ENCODE results near the gene ONECUT3. TPM values are rescaled to one million over a fixed set of nuclear protein-coding genes. Genes with fewer than 3 reads are reported as not detected.

The ONECUT3 gene
- total RNA-seq, 1 experiment from 2014 or later = not detected

GRCh38 chr19:1751367-1752008, 1.8 kb upstream of the ONECUT3 start:
- no peak overlapping the region for H3K4me2 ChIP-seq (ENCODE audit: low read depth, low read length, poor library complexity, severe bottlenecking)
- DNase-seq = no peak
- no peaks in the 10 kb centered on the region for H4K20me1 ChIP-seq (ENCODE audit: insufficient read depth, low read depth, low read length)
- no peak overlapping the region for H2AFZ ChIP-seq (ENCODE audit: low read length)
- H3K36me3 ChIP-seq (ENCODE audit: insufficient read depth, low read length) = no peaks in the 10 kb centered on the region
- no peak overlapping the region for H3K27ac ChIP-seq (ENCODE audit: low read length)
- H3K9ac ChIP-seq (ENCODE audit: low read length) = no peak overlapping the region
- H3K9me2 ChIP-seq (replicated peaks; ENCODE audit: insufficient read depth, low read length) = no peaks in the 10 kb centered on the region
- no peaks in the 10 kb centered on the region for H3K27me3 ChIP-seq (ENCODE audit: low read length)
- no peaks in the 10 kb centered on the region for H3K9me3 ChIP-seq (ENCODE audit: low read length)
- H3K4me1 ChIP-seq (ENCODE audit: low read length) = peaks cover 8% of the 10 kb centered on the region
- H3K79me2 ChIP-seq (ENCODE audit: low read length) = no peaks in the 10 kb centered on the region
- no peak overlapping the region for H3K4me3 ChIP-seq (ENCODE audit: low read length)

DNA sequence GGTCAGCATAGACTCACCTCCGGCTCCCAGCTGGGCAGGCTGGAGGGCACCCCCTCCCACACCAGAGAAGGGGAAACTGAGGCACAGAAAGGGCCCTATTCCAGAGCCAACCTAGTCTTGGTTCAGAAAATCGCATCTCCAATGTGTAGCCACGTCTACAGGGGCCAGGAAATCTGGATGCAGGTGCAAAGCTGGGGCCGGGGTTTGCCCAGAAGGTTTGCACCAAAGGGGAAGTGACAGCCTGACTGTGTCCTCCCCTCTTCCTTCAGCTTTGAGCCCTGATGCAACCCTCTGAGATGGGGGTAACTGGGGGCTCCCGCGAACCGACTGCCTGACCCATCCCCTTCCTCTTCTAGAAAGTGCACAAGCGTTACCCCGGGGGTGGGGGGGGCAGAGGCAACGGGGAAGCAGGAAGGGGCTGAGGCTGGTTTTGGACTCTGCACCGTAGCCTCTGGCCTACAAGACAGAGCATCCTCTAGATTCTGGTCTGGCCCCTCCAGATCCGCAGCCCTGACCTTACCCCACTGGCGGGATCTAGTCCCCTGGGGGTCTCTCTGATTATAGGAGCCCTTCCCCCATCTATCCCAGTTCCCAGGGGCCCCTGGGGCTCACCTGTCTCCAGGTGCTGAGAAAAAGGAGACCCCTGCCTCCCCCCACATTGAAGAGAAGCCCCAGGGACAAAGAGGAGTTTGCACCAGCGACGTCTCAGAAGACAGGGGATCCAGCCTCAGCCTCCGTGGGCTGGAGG, 1.1 kb upstream of the ONECUT3 start:
- H3K27ac ChIP-seq (ENCODE audit: low read length) = no peak overlapping the region
- no peak overlapping the region for H3K9ac ChIP-seq (ENCODE audit: low read length)
- H3K79me2 ChIP-seq (ENCODE audit: low read length) = no peaks in the 10 kb centered on the region
- H3K4me3 ChIP-seq (ENCODE audit: low read length) = no peak overlapping the region
- no peaks in the 10 kb centered on the region for H3K27me3 ChIP-seq (ENCODE audit: low read length)
- H3K36me3 ChIP-seq (ENCODE audit: insufficient read depth, low read length) = no peaks in the 10 kb centered on the region
- DNase-seq = no peak
- no peak overlapping the region for H3K4me2 ChIP-seq (ENCODE audit: low read depth, low read length, poor library complexity, severe bottlenecking)
- peaks cover 8% of the 10 kb centered on the region for H3K4me1 ChIP-seq (ENCODE audit: low read length)
- no peak overlapping the region for H2AFZ ChIP-seq (ENCODE audit: low read length)
- no peaks in the 10 kb centered on the region for H3K9me3 ChIP-seq (ENCODE audit: low read length)
- H4K20me1 ChIP-seq (ENCODE audit: insufficient read depth, low read depth, low read length) = no peaks in the 10 kb centered on the region
- no peaks in the 10 kb centered on the region for H3K9me2 ChIP-seq (replicated peaks; ENCODE audit: insufficient read depth, low read length)

- no peak overlapping the region for H3K27ac ChIP-seq (ENCODE audit: low read length)
- no peaks in the 10 kb centered on the region for H3K36me3 ChIP-seq (ENCODE audit: insufficient read depth, low read length)
- H4K20me1 ChIP-seq (ENCODE audit: insufficient read depth, low read depth, low read length) = no peaks in the 10 kb centered on the region
- no peak overlapping the region for H3K9ac ChIP-seq (ENCODE audit: low read length)
- no peaks in the 10 kb centered on the region for H3K79me2 ChIP-seq (ENCODE audit: low read length)
- H3K27me3 ChIP-seq (ENCODE audit: low read length) = no peaks in the 10 kb centered on the region
- H3K4me1 ChIP-seq (ENCODE audit: low read length) = no peaks in the 10 kb centered on the region
- H3K4me3 ChIP-seq (ENCODE audit: low read length) = no peak overlapping the region
- no peaks in the 10 kb centered on the region for H3K9me2 ChIP-seq (replicated peaks; ENCODE audit: insufficient read depth, low read length)
- no peak overlapping the region for H3K4me2 ChIP-seq (ENCODE audit: low read depth, low read length, poor library complexity, severe bottlenecking)
- H2AFZ ChIP-seq (ENCODE audit: low read length) = no peak overlapping the region
- DNase-seq = no peak
- H3K9me3 ChIP-seq (ENCODE audit: low read length) = no peaks in the 10 kb centered on the region
Measured at GRCh38 chr19:1754018-1754635, 821 bp downstream of the ONECUT3 start.

DNA sequence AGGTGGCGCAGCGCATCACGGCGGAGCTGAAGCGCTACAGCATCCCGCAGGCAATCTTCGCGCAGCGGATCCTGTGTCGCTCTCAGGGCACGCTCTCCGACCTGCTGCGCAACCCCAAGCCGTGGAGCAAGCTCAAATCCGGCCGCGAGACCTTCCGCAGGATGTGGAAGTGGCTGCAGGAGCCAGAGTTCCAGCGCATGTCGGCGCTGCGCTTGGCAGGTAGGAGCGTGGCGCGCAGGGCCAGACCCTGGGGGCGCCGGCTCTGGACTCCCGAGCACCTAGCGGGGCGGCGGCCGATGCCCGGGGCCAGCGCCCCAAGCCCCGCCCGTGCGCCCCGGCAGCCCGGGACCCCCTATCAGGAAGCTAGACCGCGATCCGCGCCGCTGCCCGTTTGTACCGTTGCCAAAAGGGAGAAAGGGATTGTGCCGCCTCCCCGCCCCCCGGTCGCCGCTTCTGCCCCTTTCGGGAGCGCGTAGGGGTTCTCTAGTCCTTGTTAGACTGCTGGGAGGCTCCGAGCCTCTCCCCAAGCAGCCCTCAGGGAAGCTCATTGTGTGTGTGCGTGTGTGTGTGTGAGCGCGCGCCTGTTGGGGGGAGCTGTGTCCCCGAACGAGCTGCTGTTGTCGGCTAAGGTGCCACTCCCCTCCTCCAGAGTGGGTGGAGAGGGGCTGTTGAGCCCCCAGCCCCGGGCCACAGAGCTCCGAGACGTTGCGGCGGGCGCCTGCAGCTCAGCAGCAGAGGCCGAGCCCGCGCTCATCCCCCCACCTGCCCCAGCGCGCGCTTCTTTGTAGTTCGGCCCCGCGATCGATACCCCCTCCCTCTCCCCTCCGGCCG, 1.5 kb downstream of the ONECUT3 start:
- Histone ChIP-seq H3K4me1 (ENCODE audit: low read length) (no peaks in the 10 kb centered on the region), H4K20me1 (ENCODE audit: insufficient read depth, low read depth, low read length) (no peaks in the 10 kb centered on the region), H3K9me2 (replicated peaks; ENCODE audit: insufficient read depth, low read length) (no peaks in the 10 kb centered on the region), H3K27ac (ENCODE audit: low read length) (no peak overlapping the region), H3K79me2 (ENCODE audit: low read length) (no peaks in the 10 kb centered on the region), H3K27me3 (ENCODE audit: low read length) (no peaks in the 10 kb centered on the region), H3K4me2 (ENCODE audit: low read depth, low read length, poor library complexity, severe bottlenecking) (no peak overlapping the region), H3K4me3 (ENCODE audit: low read length) (no peak overlapping the region), H3K9me3 (ENCODE audit: low read length) (no peaks in the 10 kb centered on the region), H3K9ac (ENCODE audit: low read length) (no peak overlapping the region), H2AFZ (ENCODE audit: low read length) (no peak overlapping the region), H3K36me3 (ENCODE audit: insufficient read depth, low read length) (no peaks in the 10 kb centered on the region)
- no peak for DNase-seq

DNA sequence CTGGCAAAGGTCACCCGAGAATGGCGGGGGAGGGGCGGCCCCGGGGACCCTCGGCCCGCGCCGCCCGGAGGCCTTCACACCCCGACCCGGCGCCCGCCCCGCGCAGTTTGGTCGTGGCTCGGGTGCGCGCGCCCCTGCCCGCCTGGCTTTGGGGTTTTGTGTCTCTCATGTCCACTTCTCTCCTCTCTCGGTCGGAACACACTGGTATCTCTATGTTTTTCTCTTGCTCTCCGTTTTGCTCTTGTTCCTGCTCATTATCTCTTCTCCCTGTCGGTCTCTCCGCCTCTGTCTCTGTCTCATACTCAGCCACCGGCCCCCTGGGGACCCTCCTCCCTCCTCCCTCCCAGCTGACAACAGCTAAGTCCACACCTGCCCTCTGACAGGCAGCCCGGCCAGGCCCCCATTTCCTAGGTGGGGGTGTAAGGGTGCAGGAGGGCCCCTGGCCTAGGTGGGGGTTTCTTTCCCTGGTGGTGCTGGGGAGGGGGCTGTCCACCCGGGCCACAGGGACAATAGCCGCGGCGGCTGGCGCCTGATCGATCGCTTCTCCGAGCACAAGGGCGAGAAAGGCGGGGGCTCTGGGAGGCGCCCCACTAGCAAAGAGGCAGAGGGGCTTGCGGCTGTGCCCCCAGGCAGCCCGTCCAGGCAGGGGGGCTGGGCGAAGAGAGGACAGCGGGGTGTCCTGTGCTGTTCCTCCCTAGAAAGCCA, 2.3 kb downstream of the ONECUT3 start:
- Histone ChIP-seq H3K9me3 (ENCODE audit: low read length) (no peaks in the 10 kb centered on the region), H3K36me3 (ENCODE audit: insufficient read depth, low read length) (no peaks in the 10 kb centered on the region), H3K4me2 (ENCODE audit: low read depth, low read length, poor library complexity, severe bottlenecking) (no peak overlapping the region), H3K27ac (ENCODE audit: low read length) (no peak overlapping the region), H4K20me1 (ENCODE audit: insufficient read depth, low read depth, low read length) (no peaks in the 10 kb centered on the region), H3K4me1 (ENCODE audit: low read length) (no peaks in the 10 kb centered on the region), H3K9ac (ENCODE audit: low read length) (no peak overlapping the region), H2AFZ (ENCODE audit: low read length) (no peak overlapping the region), H3K27me3 (ENCODE audit: low read length) (no peaks in the 10 kb centered on the region), H3K4me3 (ENCODE audit: low read length) (no peak overlapping the region), H3K79me2 (ENCODE audit: low read length) (no peaks in the 10 kb centered on the region), H3K9me2 (replicated peaks; ENCODE audit: insufficient read depth, low read length) (no peaks in the 10 kb centered on the region)
- DNase-seq = no peak

DNA sequence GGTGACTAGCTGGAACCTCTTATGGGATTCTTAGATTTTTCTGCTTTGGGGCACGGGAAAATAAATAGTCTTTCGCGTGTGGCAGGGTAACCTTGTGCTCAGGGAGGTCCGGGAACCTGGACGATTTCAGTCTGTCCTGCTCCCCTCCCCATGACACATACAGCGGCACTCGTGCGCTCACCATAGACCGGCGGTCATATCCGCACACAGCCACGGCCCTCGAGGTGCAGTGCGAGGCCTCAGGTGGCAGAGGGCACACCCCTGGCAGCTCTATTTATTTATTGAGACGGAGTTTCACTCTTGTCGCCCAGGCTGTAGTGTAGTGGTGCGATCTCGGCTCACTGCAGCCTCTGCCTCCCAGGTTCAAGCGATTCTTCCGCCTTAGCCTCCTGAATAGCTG, 3.0 kb downstream of the ONECUT3 start:
- Histone ChIP-seq H3K79me2 (ENCODE audit: low read length) (no peaks in the 10 kb centered on the region), H2AFZ (ENCODE audit: low read length) (no peak overlapping the region), H3K4me2 (ENCODE audit: low read depth, low read length, poor library complexity, severe bottlenecking) (no peak overlapping the region), H3K9ac (ENCODE audit: low read length) (no peak overlapping the region), H3K4me1 (ENCODE audit: low read length) (no peaks in the 10 kb centered on the region), H3K9me2 (replicated peaks; ENCODE audit: insufficient read depth, low read length) (no peaks in the 10 kb centered on the region), H3K9me3 (ENCODE audit: low read length) (no peaks in the 10 kb centered on the region), H3K27ac (ENCODE audit: low read length) (no peak overlapping the region), H3K27me3 (ENCODE audit: low read length) (no peaks in the 10 kb centered on the region), H3K4me3 (ENCODE audit: low read length) (no peak overlapping the region), H3K36me3 (ENCODE audit: insufficient read depth, low read length) (no peaks in the 10 kb centered on the region), H4K20me1 (ENCODE audit: insufficient read depth, low read depth, low read length) (no peaks in the 10 kb centered on the region)
- DNase-seq = no peak

DNA sequence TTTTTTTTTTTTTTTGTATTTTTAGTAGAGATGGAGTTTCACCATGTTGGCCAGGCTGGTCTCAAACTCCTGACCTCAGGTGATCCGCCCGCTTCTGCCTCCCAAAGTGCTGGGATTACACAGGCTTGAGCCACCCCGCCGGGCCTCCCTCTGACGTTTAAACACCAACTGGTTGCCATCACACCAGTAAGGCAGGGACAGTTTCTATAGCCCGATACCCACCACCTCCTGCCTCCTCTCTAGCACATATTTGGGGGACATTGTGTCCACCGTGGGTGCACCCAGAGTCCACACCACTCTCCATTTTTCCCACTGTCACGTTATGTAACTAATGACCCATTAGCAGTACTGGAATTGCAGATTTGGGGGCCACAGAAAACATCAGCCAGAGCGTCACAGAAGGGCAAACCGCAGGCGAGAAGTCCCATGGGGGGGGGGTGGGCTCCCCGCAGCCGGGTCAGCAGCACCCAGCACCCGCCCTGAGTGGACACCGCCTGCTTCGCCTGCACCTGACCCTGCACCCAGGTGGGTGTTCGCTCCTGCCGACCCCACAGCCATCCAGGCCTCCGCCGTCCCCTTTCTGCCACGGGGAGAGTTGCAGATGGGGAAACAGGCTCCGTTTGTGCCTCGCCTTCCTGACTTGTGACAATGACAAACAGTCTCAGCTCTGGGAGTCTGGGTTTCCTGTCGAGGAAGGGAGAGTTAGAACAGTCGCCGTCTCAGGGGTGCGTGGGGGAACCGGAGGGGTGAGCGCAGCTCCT, 3.6 kb downstream of the ONECUT3 start:
- H3K36me3 ChIP-seq (ENCODE audit: insufficient read depth, low read length) = no peaks in the 10 kb centered on the region
- no peaks in the 10 kb centered on the region for H3K27me3 ChIP-seq (ENCODE audit: low read length)
- no peak overlapping the region for H3K9ac ChIP-seq (ENCODE audit: low read length)

More for the DNA sequence above, 3.6 kb downstream of the ONECUT3 start:
- Histone ChIP-seq H2AFZ (ENCODE audit: low read length) (no peak overlapping the region), H3K79me2 (ENCODE audit: low read length) (no peaks in the 10 kb centered on the region), H4K20me1 (ENCODE audit: insufficient read depth, low read depth, low read length) (no peaks in the 10 kb centered on the region), H3K9me2 (replicated peaks; ENCODE audit: insufficient read depth, low read length) (no peaks in the 10 kb centered on the region), H3K4me1 (ENCODE audit: low read length) (no peaks in the 10 kb centered on the region), H3K4me2 (ENCODE audit: low read depth, low read length, poor library complexity, severe bottlenecking) (no peak overlapping the region), H3K4me3 (ENCODE audit: low read length) (no peak overlapping the region), H3K9me3 (ENCODE audit: low read length) (no peaks in the 10 kb centered on the region), H3K27ac (ENCODE audit: low read length) (no peak overlapping the region)
- DNase-seq = no peak

Data from Karpas-422 (cell line).